Endothelial cell of umbilical vein (primary cell): ENCODE results near the gene RHOBTB1. TPM values are rescaled to one million over a fixed set of nuclear protein-coding genes. Genes with fewer than 3 reads are reported as not detected.

Source experiments
- BruUV-seq: library from RNA; stranded (reverse); fragments of 400-500 nt; replicated peaks from 2 replicates; lab custom pipeline; 2021; lab: Mats Ljungman, UMichigan
- CTCF ChIA-PET: fragments of 300-600, 350-600 bp; sonication (Branson Sonifier 250); formaldehyde crosslinking; loops from one replicate; lab custom pipeline; 2021; ENCODE audit warnings: antibody characterized with exemption, inconsistent platforms; lab: Charles Lee
- POLR2A ChIA-PET: fragments of 300-600, 350-600 bp; sonication (Branson Sonifier 250); formaldehyde crosslinking; loops from one replicate; lab custom pipeline; 2021; ENCODE audit warnings: antibody characterized with exemption, inconsistent platforms; lab: Charles Lee
- DNase-seq: peaks from one replicate; pipeline ENCODE4 v3.0.0-alpha.2; 2011; ENCODE audit warnings: low read depth, low spot score
- FAIRE-seq: peaks from 2 replicates; lab custom pipeline; 2011; peaks lifted over from hg19 to GRCh38; lab: Jason Lieb, UNC
- H2AFZ ChIP-seq: 2 replicates; pipeline ENCODE4 v1.6.0; 2012; ENCODE audit warnings: low read depth, low read length, control low read depth, inconsistent platforms
- H3K27ac ChIP-seq: 2 replicates; pipeline ENCODE4 v1.5.1; 2011; ENCODE audit warnings: low read depth, mild to moderate bottlenecking, control low read depth, low read length, moderate library complexity; ENCODE audit not compliant: insufficient read depth
- H3K27me3 ChIP-seq, 2 experiments: 2 replicates each; pipeline versions ENCODE4 v1.6.0 to v1.6.1; 2011; ENCODE audit warnings: low read length in 2 of 2, mixed read lengths in 1 of 2; ENCODE audit not compliant: control insufficient read depth in 2 of 2, insufficient read depth in 2 of 2
- H3K36me3 ChIP-seq, 2 experiments: 2 replicates in 1 of 2; 3 replicates in 1 of 2; pipeline ENCODE4 v1.5.1; 2011; ENCODE audit warnings: low read length in 2 of 2, mild to moderate bottlenecking in 1 of 2, moderate library complexity in 1 of 2; ENCODE audit not compliant: control insufficient read depth in 2 of 2, insufficient read depth in 2 of 2; ENCODE audit errors: extremely low read depth in 1 of 2
- H3K4me1 ChIP-seq: 3 replicates; pipeline ENCODE4 v1.5.1; 2011; ENCODE audit warnings: mild to moderate bottlenecking, low read length; ENCODE audit not compliant: control insufficient read depth, insufficient read depth; ENCODE audit errors: extremely low read depth
- H3K4me2 ChIP-seq: 2 replicates; pipeline ENCODE4 v1.6.1; 2011; ENCODE audit warnings: low read length, control low read depth, mixed read lengths; ENCODE audit not compliant: insufficient read depth
- H3K4me3 ChIP-seq, 3 experiments: fragments of 200-600 bp in 1 of 3; sonication (generic), shearing (Covaris generic) in 1 of 3; replicated peaks in 1 of 3; 2 replicates each; pipeline ENCODE4 v1.5.1; 2011 to 2016; ENCODE audit warnings: control low read depth in 3 of 3, low read length in 3 of 3, mild to moderate bottlenecking in 2 of 3, inconsistent platforms in 1 of 3, low read depth in 1 of 3, moderate library complexity in 1 of 3; ENCODE audit not compliant: insufficient read depth in 1 of 3
- H3K79me2 ChIP-seq: 2 replicates; pipeline ENCODE4 v1.6.0; 2012; ENCODE audit warnings: low read length, inconsistent platforms; ENCODE audit not compliant: control insufficient read depth, insufficient read depth
- H3K9ac ChIP-seq: replicated peaks from 2 replicates; pipeline ENCODE3; 2011; ENCODE audit warnings: low read length, control low read depth; ENCODE audit not compliant: insufficient read depth; ENCODE audit errors: extremely low read depth
- H3K9me1 ChIP-seq: replicated peaks from 3 replicates; pipeline ENCODE4 v1.6.0; 2011; ENCODE audit warnings: mild to moderate bottlenecking, low read length; ENCODE audit not compliant: control insufficient read depth, insufficient read depth; ENCODE audit errors: extremely low read depth
- H3K9me3 ChIP-seq: replicated peaks from 2 replicates; pipeline ENCODE4 v1.5.1; 2012; ENCODE audit warnings: low read length, inconsistent platforms; ENCODE audit not compliant: control insufficient read depth, insufficient read depth
- H4K20me1 ChIP-seq: replicated peaks from 2 replicates; pipeline ENCODE3; 2011; ENCODE audit warnings: mild to moderate bottlenecking, low read length; ENCODE audit not compliant: control insufficient read depth, insufficient read depth; ENCODE audit errors: extremely low read depth
- EZH2 ChIP-seq: IDR thresholded peaks from 2 replicates; pipeline ENCODE4 v1.6.1; 2012; ENCODE audit warnings: borderline replicate concordance, low read depth, mild to moderate bottlenecking, moderate library complexity, low read length, inconsistent platforms; ENCODE audit not compliant: severe bottlenecking
- FOS ChIP-seq: IDR thresholded peaks from 2 replicates; pipeline ENCODE4 v1.6.1; 2011; ENCODE audit warnings: mild to moderate bottlenecking, low read length, moderate library complexity, borderline replicate concordance; ENCODE audit not compliant: insufficient read depth
- GATA2 ChIP-seq: IDR thresholded peaks from 2 replicates; pipeline ENCODE4 v1.7.0; 2011; ENCODE audit warnings: low read depth, mild to moderate bottlenecking, moderate library complexity, mixed read lengths, low read length; ENCODE audit not compliant: insufficient read length, insufficient read depth
- JUN ChIP-seq: IDR thresholded peaks from 2 replicates; pipeline ENCODE4 v1.6.1; 2011; ENCODE audit warnings: borderline replicate concordance, low read depth; ENCODE audit not compliant: insufficient read length, insufficient read depth
- MAX ChIP-seq: IDR thresholded peaks from 2 replicates; pipeline ENCODE4 v1.6.1; 2011; ENCODE audit not compliant: insufficient read depth, insufficient read length
- MYC ChIP-seq: IDR thresholded peaks from one replicate; pipeline ENCODE4 v1.6.1; 2011; ENCODE audit warnings: mild to moderate bottlenecking, low read depth, low read length
- POLR2A ChIP-seq: IDR thresholded peaks from 2 replicates; pipeline ENCODE4 v1.6.1; 2012; ENCODE audit warnings: low read depth, mild to moderate bottlenecking, control low read depth, low read length
- POLR2AphosphoS5 ChIP-seq: IDR thresholded peaks from 2 replicates; pipeline ENCODE4 v1.6.1; 2012; ENCODE audit warnings: low read depth, mild to moderate bottlenecking, control low read depth, low read length, moderate library complexity; ENCODE audit not compliant: insufficient read depth
- dilution Hi-C: fragments of 300-500 bp; cut with MboI; formaldehyde crosslinking; loops from one replicate; pipeline ENCODE4 v1.15.0; 2019; ENCODE audit warnings: low sequenced_read_pairs; ENCODE audit not compliant: extremely low pct_ligation_motif_present
- intact Hi-C: fragments of 100-400 bp; cut with micrococcal nuclease; formaldehyde crosslinking; loops from one replicate; pipeline ENCODE4 v1.10.0; 2022
- polyA plus RNA-seq, 4 experiments: library from polyadenylated mRNA; depleted of rRNA in 3 of 4; stranded (reverse) in 3 of 4; unstranded in 1 of 4; fragments of >200 nt; gene quantifications; 2 replicates each; pipeline versions ENCODE4 v1.2.1 to v1.2.3, GENCODE V29; 2011 to 2012; ENCODE audit warnings: missing spikeins in 1 of 4
- total RNA-seq: library from RNA; stranded (reverse); gene quantifications from 2 replicates; pipeline ENCODE4 v1.2.3, GENCODE V29; 2021
- TF ChIP-seq, protein P1 (sequence below), 2 donors: IDR thresholded peaks; 1 replicate in 1 of 2; 2 replicates in 1 of 2; pipeline ENCODE4 v1.5.1; 2011; ENCODE audit warnings: low read length in 2 of 2, mild to moderate bottlenecking in 2 of 2, moderate library complexity in 2 of 2, control low read depth in 1 of 2, inconsistent platforms in 1 of 2, low read depth in 1 of 2; ENCODE audit not compliant: insufficient read depth in 1 of 2; ENCODE audit errors: extremely low read depth in 1 of 2

The RHOBTB1 gene
- total and polyA plus RNA-seq, 2 donors (not counting 3 experiments of a cell fraction or from before 2014, with no cell fraction given) = 21.2 to 31.0 TPM

GRCh38 chr10:60967854-60968484 is 24.0 kb upstream of the RHOBTB1 start:
- Histone ChIP-seq H3K36me3 (no peaks in the 10 kb centered on the region), H3K9me1 (no peaks in the 10 kb centered on the region), H2AFZ (no peak overlapping the region), H3K9me3 (no peaks in the 10 kb centered on the region), H3K4me1 (peaks cover 23% of the 10 kb centered on the region), H3K4me2 (no peak overlapping the region), H3K27me3 (no peaks in the 10 kb centered on the region), H3K27ac (no peak overlapping the region), H3K79me2 (no peaks in the 10 kb centered on the region), H3K4me3 (no peak overlapping the region), H3K9ac (no peak overlapping the region), H4K20me1 (no peaks in the 10 kb centered on the region)
- BruUV-seq = no TSS peak
- intact Hi-C loops (loop anchor here (10.0 kb wide), 2 partner anchors 523 to 657 kb away; no protein-coding TSS in a partner anchor), dilution Hi-C loops (no loop called here)
- TF ChIP-seq FOS = no peak
- TF ChIP-seq, protein P1, sequence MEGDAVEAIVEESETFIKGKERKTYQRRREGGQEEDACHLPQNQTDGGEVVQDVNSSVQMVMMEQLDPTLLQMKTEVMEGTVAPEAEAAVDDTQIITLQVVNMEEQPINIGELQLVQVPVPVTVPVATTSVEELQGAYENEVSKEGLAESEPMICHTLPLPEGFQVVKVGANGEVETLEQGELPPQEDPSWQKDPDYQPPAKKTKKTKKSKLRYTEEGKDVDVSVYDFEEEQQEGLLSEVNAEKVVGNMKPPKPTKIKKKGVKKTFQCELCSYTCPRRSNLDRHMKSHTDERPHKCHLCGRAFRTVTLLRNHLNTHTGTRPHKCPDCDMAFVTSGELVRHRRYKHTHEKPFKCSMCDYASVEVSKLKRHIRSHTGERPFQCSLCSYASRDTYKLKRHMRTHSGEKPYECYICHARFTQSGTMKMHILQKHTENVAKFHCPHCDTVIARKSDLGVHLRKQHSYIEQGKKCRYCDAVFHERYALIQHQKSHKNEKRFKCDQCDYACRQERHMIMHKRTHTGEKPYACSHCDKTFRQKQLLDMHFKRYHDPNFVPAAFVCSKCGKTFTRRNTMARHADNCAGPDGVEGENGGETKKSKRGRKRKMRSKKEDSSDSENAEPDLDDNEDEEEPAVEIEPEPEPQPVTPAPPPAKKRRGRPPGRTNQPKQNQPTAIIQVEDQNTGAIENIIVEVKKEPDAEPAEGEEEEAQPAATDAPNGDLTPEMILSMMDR (IDR thresholded peaks at IDR 0.05; ENCODE audit: extremely low read depth in 1 of 2, insufficient read depth in 1 of 2, low read depth in 1 of 2, low read length in 2 of 2) = no peak
- no peak for TF ChIP-seq MAX
- no peak for TF ChIP-seq POLR2AphosphoS5
- TF ChIP-seq JUN = no peak
- no peak for TF ChIP-seq MYC
- TF ChIP-seq GATA2 = no peak
- no peak for TF ChIP-seq POLR2A
- TF ChIP-seq EZH2 = no peak
- ChIA-PET POLR2A (no interaction called here), CTCF (interaction anchor here (0.8 kb wide), 1 partner anchor 28 kb away, joined by 3 read pairs; no protein-coding TSS in a partner anchor)
- FAIRE-seq (no peak), DNase-seq (no peak)
